Activated naive CD4-positive, alpha-beta T cell treated with anti-CD3 and anti-CD28 coated beads, Interleukin-2, amount 10 ng/mL, durations not matched to agents 7 days and 5 days (primary cell): ENCODE measurements around the gene ACOT11.
"Not testable (repeated sequence)": the region's sequence is repeated elsewhere in the genome, so short reads cannot be mapped to it uniquely, and the experiment has no call there.

ENCODE experiments used
- CTCF ChIA-PET: fragments of 350-600 bp; sonication (Branson Sonifier 250); formaldehyde crosslinking; loops from one replicate; lab custom pipeline; 2021; ENCODE audit warnings: antibody characterized with exemption; lab: Charles Lee
- DNase-seq: peaks from one replicate; pipeline ENCODE4 v3.0.0-alpha.2; 2020
- H3K27ac Mint-ChIP-seq: one replicate; pipeline ENCODE4 v1.8.0; 2021; ENCODE audit warnings: mild to moderate bottlenecking, moderate library complexity, mixed read lengths
- H3K27me3 Mint-ChIP-seq: one replicate; pipeline ENCODE4 v1.8.0; 2021; ENCODE audit warnings: mild to moderate bottlenecking, mixed read lengths
- H3K36me3 Mint-ChIP-seq: one replicate; pipeline ENCODE4 v1.8.0; 2021; ENCODE audit warnings: mixed read lengths
- H3K4me1 Mint-ChIP-seq: one replicate; pipeline ENCODE4 v1.8.0; 2021; ENCODE audit warnings: mixed read lengths
- H3K4me3 Mint-ChIP-seq: one replicate; pipeline ENCODE4 v1.8.0; 2021; ENCODE audit warnings: mild to moderate bottlenecking, moderate library complexity, mixed read lengths
- H3K9me3 Mint-ChIP-seq: one replicate; pipeline ENCODE4 v1.8.0; 2021; ENCODE audit warnings: mixed read lengths

The ACOT11 gene

GRCh38 chr1:54610048-54610447, 62.0 kb downstream of the ACOT11 start:
- H3K27me3 Mint-ChIP-seq = peaks cover 10% of the 10 kb centered on the region
- DNase-seq = no peak
- H3K9me3 Mint-ChIP-seq = no peaks in the 10 kb centered on the region
- CTCF ChIA-PET = no interaction called here
- no peak overlapping the region for H3K4me3 Mint-ChIP-seq
- H3K4me1 Mint-ChIP-seq = peaks cover 4% of the 10 kb centered on the region
- no peak overlapping the region for H3K27ac Mint-ChIP-seq
- H3K36me3 Mint-ChIP-seq = no peaks in the 10 kb centered on the region

GRCh38 chr1:54610601-54611580, 62.9 kb downstream of the ACOT11 start:
- CTCF ChIA-PET = no interaction called here

GRCh38 chr1:54611621-54612020, 63.6 kb downstream of the ACOT11 start:
- Mint-ChIP-seq H3K9me3 (no peaks in the 10 kb centered on the region), H3K4me1 (no peaks in the 10 kb centered on the region), H3K36me3 (no peaks in the 10 kb centered on the region), H3K4me3 (no peak overlapping the region), H3K27ac (no peak overlapping the region), H3K27me3 (peaks cover 14% of the 10 kb centered on the region)
- CTCF ChIA-PET = no interaction called here
- DNase-seq = no peak

More at GRCh38 chr1:54610601-54611580, 62.9 kb downstream of the ACOT11 start:
- Mint-ChIP-seq H3K9me3 (no peaks in the 10 kb centered on the region), H3K4me3 (no peak overlapping the region), H3K27ac (no peak overlapping the region), H3K27me3 (peaks cover 14% of the 10 kb centered on the region), H3K4me1 (no peaks in the 10 kb centered on the region), H3K36me3 (no peaks in the 10 kb centered on the region)
- no peak for DNase-seq

GRCh38 chr1:54614024-54614423, 66.0 kb downstream of the ACOT11 start:
- Mint-ChIP-seq H3K4me3 (no peak overlapping the region), H3K27me3 (peaks cover 19% of the 10 kb centered on the region), H3K4me1 (no peaks in the 10 kb centered on the region), H3K9me3 (no peaks in the 10 kb centered on the region), H3K36me3 (no peaks in the 10 kb centered on the region), H3K27ac (no peak overlapping the region)
- CTCF ChIA-PET = no interaction called here
- DNase-seq = no peak

- Mint-ChIP-seq H3K36me3 (no peaks in the 10 kb centered on the region), H3K4me3 (no peak overlapping the region), H3K4me1 (no peaks in the 10 kb centered on the region)
Measured at GRCh38 chr1:54614563-54614962, 66.5 kb downstream of the ACOT11 start.

GRCh38 chr1:54615531-54616279, 67.7 kb downstream of the ACOT11 start:
- Mint-ChIP-seq H3K4me1 (no peaks in the 10 kb centered on the region), H3K9me3 (no peaks in the 10 kb centered on the region), H3K27ac (no peak overlapping the region), H3K36me3 (no peaks in the 10 kb centered on the region), H3K4me3 (no peak overlapping the region), H3K27me3 (peaks cover 22% of the 10 kb centered on the region)
- CTCF ChIA-PET = no interaction called here
- no peak for DNase-seq

More at GRCh38 chr1:54614563-54614962, 66.5 kb downstream of the ACOT11 start:
- Mint-ChIP-seq H3K27me3 (peaks cover 19% of the 10 kb centered on the region), H3K27ac (no peak overlapping the region), H3K9me3 (no peaks in the 10 kb centered on the region)
- no peak for DNase-seq
- CTCF ChIA-PET = no interaction called here

GRCh38 chr1:54619749-54620148, 71.7 kb downstream of the ACOT11 start:
- H3K27me3 Mint-ChIP-seq = peaks cover 22% of the 10 kb centered on the region
- H3K9me3 Mint-ChIP-seq = no peaks in the 10 kb centered on the region
- H3K36me3 Mint-ChIP-seq = no peaks in the 10 kb centered on the region
- no peak overlapping the region for H3K27ac Mint-ChIP-seq
- DNase-seq = no peak
- no peak overlapping the region for H3K4me3 Mint-ChIP-seq
- no peaks in the 10 kb centered on the region for H3K4me1 Mint-ChIP-seq
- CTCF ChIA-PET = no interaction called here

- H3K27ac Mint-ChIP-seq = no peak within 1 kb of the TSS
Measured at GRCh38 chr1:54623216-54624007, 75.4 kb downstream of the ACOT11 start, which contains the start of gene FAM151A. FAM151A (minus strand) TSS chr1:54623525; CDS start chr1:54623395, 130 bp downstream.

GRCh38 chr1:54624466-54625464, 76.7 kb downstream of the ACOT11 start:
- Mint-ChIP-seq H3K27me3 (peaks cover 14% of the 10 kb centered on the region), H3K4me1 (no peaks in the 10 kb centered on the region)
- CTCF ChIA-PET = no interaction called here

More at GRCh38 chr1:54623216-54624007, 75.4 kb downstream of the ACOT11 start, which contains the start of gene FAM151A:
- CTCF ChIA-PET = no interaction called here
- Mint-ChIP-seq H3K4me1 (no peaks in the 10 kb centered on the region), H3K27me3 (peaks cover 16% of the 10 kb centered on the region), H3K9me3 (no peaks in the 10 kb centered on the region), H3K4me3 (no peak within 1 kb of the TSS), H3K36me3 (no peaks in the 10 kb centered on the region)
- DNase-seq = no peak

GRCh38 chr1:54627196-54627595, 79.2 kb downstream of the ACOT11 start:
- CTCF ChIA-PET = no interaction called here
- Mint-ChIP-seq H3K36me3 (no peaks in the 10 kb centered on the region), H3K27me3 (peaks cover 18% of the 10 kb centered on the region), H3K4me3 (no peak overlapping the region), H3K4me1 (no peaks in the 10 kb centered on the region), H3K27ac (no peak overlapping the region), H3K9me3 (no peaks in the 10 kb centered on the region)
- no peak for DNase-seq

More at GRCh38 chr1:54624466-54625464, 76.7 kb downstream of the ACOT11 start:
- H3K9me3 Mint-ChIP-seq = no peaks in the 10 kb centered on the region
- no peaks in the 10 kb centered on the region for H3K36me3 Mint-ChIP-seq
- no peak overlapping the region for H3K27ac Mint-ChIP-seq
- no peak overlapping the region for H3K4me3 Mint-ChIP-seq
- no peak for DNase-seq

GRCh38 chr1:54635804-54636203, 87.8 kb downstream of the ACOT11 start:
- DNase-seq, H3K9me3 Mint-ChIP-seq, H3K4me3 Mint-ChIP-seq, CTCF ChIA-PET, H3K36me3 Mint-ChIP-seq, H3K4me1 Mint-ChIP-seq, H3K27ac Mint-ChIP-seq: not testable (repeated sequence)
- peaks cover 24% of the 10 kb centered on the region for H3K27me3 Mint-ChIP-seq

GRCh38 chr1:54636461-54637446, 88.7 kb downstream of the ACOT11 start:
- peaks cover 24% of the 10 kb centered on the region for H3K27me3 Mint-ChIP-seq
- H3K27ac Mint-ChIP-seq, H3K4me1 Mint-ChIP-seq, DNase-seq, H3K36me3 Mint-ChIP-seq, CTCF ChIA-PET, H3K4me3 Mint-ChIP-seq, H3K9me3 Mint-ChIP-seq: not testable (repeated sequence)
